Loucy (cell line): ENCODE measurements around the gene NDUFV1.
"Not testable (repeated sequence)": the region's sequence is repeated elsewhere in the genome, so short reads cannot be mapped to it uniquely, and the experiment has no call there.

Experiments
- EZH2phosphoT487 ChIP-seq: fragments of 200-600 bp; IDR thresholded peaks from 2 replicates; pipeline ENCODE4 v1.6.1; 2018; ENCODE audit warnings: antibody characterized with exemption, mild to moderate bottlenecking, moderate library complexity, borderline replicate concordance
- TF ChIP-seq, protein P1 (sequence below): fragments of 200-600 bp; sonication (generic); conservative IDR thresholded peaks from 2 replicates; pipeline ENCODE4 v1.5.1; 2014; ENCODE audit warnings: mild to moderate bottlenecking, antibody characterized with exemption, low read length

DNA sequence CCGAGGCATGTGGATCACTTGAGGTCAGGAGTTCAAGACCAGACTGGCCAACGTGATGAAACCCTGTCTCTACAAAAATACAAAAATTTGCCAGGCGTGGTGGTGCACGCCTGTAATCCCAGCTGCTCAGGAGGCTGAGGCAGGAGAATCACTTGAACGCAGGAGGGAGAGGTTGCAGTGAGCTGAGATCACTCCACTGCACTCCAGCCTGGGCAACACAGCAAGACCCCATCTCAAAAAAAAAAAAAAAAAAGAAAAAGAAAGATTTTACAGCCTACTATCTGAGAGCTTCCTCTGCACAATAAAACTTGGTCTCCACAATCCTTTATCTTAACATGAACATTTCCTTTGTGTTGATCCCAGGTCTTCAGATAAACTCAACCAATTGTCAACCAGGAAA lies 54.0 kb downstream of the NDUFV1 start:
- TF ChIP-seq, protein P1, sequence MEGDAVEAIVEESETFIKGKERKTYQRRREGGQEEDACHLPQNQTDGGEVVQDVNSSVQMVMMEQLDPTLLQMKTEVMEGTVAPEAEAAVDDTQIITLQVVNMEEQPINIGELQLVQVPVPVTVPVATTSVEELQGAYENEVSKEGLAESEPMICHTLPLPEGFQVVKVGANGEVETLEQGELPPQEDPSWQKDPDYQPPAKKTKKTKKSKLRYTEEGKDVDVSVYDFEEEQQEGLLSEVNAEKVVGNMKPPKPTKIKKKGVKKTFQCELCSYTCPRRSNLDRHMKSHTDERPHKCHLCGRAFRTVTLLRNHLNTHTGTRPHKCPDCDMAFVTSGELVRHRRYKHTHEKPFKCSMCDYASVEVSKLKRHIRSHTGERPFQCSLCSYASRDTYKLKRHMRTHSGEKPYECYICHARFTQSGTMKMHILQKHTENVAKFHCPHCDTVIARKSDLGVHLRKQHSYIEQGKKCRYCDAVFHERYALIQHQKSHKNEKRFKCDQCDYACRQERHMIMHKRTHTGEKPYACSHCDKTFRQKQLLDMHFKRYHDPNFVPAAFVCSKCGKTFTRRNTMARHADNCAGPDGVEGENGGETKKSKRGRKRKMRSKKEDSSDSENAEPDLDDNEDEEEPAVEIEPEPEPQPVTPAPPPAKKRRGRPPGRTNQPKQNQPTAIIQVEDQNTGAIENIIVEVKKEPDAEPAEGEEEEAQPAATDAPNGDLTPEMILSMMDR: not testable (repeated sequence)
- TF ChIP-seq EZH2phosphoT487: not testable (repeated sequence)
